G401 (cell line): ENCODE measurements around the gene DNAJC16. TPM values are rescaled to one million over a fixed set of nuclear protein-coding genes. Genes with fewer than 3 reads are reported as not detected.

Experiments
- total RNA-seq: library from RNA; depleted of rRNA; stranded (reverse); fragments of >200 nt; shearing (Covaris generic); gene quantifications from 2 replicates; pipeline ENCODE4 v1.2.3, GENCODE V29; 2014; rRNA removed

DNAJC16 gene
- total RNA-seq, 1 experiment from 2014 or later = 19.1 TPM

Other genes with a start within 250 kb of the DNAJC16 start
- gene EFHD2, start 117.0 kb upstream of the DNAJC16 start, total RNA-seq = 52.5 and 60.2 TPM in 2 replicates
- gene CTRC, start 88.4 kb upstream of the DNAJC16 start, total RNA-seq = not detected in 2 replicates
- not detected in 2 replicates for gene CELA2A, start 70.1 kb upstream of the DNAJC16 start, total RNA-seq
- not detected in 2 replicates for gene CELA2B, start 50.7 kb upstream of the DNAJC16 start, total RNA-seq
- gene CASP9, start 2.6 kb upstream of the DNAJC16 start, total RNA-seq = 12.3 and 15.6 TPM in 2 replicates
- gene AGMAT, start 58.2 kb downstream of the DNAJC16 start, total RNA-seq = 2.0 and 2.6 TPM in 2 replicates
- 6.5 and 9.9 TPM in 2 replicates for gene DDI2, start 90.6 kb downstream of the DNAJC16 start, total RNA-seq
- 46.1 and 47.5 TPM in 2 replicates for gene PLEKHM2, start 157.5 kb downstream of the DNAJC16 start, total RNA-seq
- gene SLC25A34, start 209.4 kb downstream of the DNAJC16 start, total RNA-seq = 0.75 TPM in 1 of 2 replicates, not detected in the other
- gene TMEM82, start 215.7 kb downstream of the DNAJC16 start, total RNA-seq = not detected in 2 replicates
- gene FBLIM1, start 231.9 kb downstream of the DNAJC16 start, total RNA-seq = 18.6 and 41.7 TPM in 2 replicates